Activated CD4-positive, CD25-positive, alpha-beta regulatory T cell treated with anti-CD3 and anti-CD28 coated beads, Interleukin-2, amount 50 U/mL, for 24 hours (primary cell): Measurements from ENCODE around the gene SMARCA1.
"Not testable (repeated sequence)": the region's sequence is repeated elsewhere in the genome, so short reads cannot be mapped to it uniquely, and the experiment has no call there.

Source experiments
- ATAC-seq, 2 donors: fragments of 150-1000 bp; cut with Tn5 transposase; one replicate each; pipeline ENCODE4 v1.10.0; 2021; ENCODE audit warnings: mild to moderate bottlenecking in 1 of 2, moderate library complexity in 1 of 2

SMARCA1 gene

GRCh38 chrX:129523079-129523911 is at the start of gene SMARCA1:
Gene SMARCA1, minus strand, starts transcription at chrX:129523490. Its CDS starts 120 bp downstream, at chrX:129523370.
- ATAC-seq: no peak

- ATAC-seq: no peak
These were observed 49.1 kb upstream of the SMARCA1 start for GRCh38 chrX:129572422-129572821.

GRCh38 chrX:129568349-129568748 is 45.1 kb upstream of the SMARCA1 start:
- ATAC-seq: no peak

- ATAC-seq: no peak
These were observed 42.8 kb upstream of the SMARCA1 start for GRCh38 chrX:129566073-129566472.

GRCh38 chrX:129565046-129565650 is 41.9 kb upstream of the SMARCA1 start:
- ATAC-seq: no peak

GRCh38 chrX:129564345-129564744 is 41.1 kb upstream of the SMARCA1 start:
- ATAC-seq: not testable (repeated sequence)

GRCh38 chrX:129561453-129561852 is 38.2 kb upstream of the SMARCA1 start:
- ATAC-seq: no peak

GRCh38 chrX:129559783-129560182 is 36.5 kb upstream of the SMARCA1 start:
- no peak for ATAC-seq

GRCh38 chrX:129557844-129558480 is 34.7 kb upstream of the SMARCA1 start:
- no peak for ATAC-seq

GRCh38 chrX:129556806-129557315 is 33.6 kb upstream of the SMARCA1 start:
- no peak for ATAC-seq

- ATAC-seq: not testable (repeated sequence)
These were observed 31.5 kb upstream of the SMARCA1 start for GRCh38 chrX:129554816-129555215.

GRCh38 chrX:129553619-129554288 is 30.5 kb upstream of the SMARCA1 start:
- no peak for ATAC-seq

- ATAC-seq: no peak
These were observed 25.8 kb upstream of the SMARCA1 start for GRCh38 chrX:129549124-129549523.

GRCh38 chrX:129545408-129545807 is 22.1 kb upstream of the SMARCA1 start:
- ATAC-seq: no peak

GRCh38 chrX:129544780-129545179 is 21.5 kb upstream of the SMARCA1 start:
- no peak for ATAC-seq

- no peak for ATAC-seq
These were observed 17.5 kb upstream of the SMARCA1 start for GRCh38 chrX:129540722-129541184.

GRCh38 chrX:129540068-129540653 is 16.9 kb upstream of the SMARCA1 start, which contains the start of gene OCRL:
Gene OCRL, plus strand, starts transcription at chrX:129540259. Its CDS starts 181 bp downstream, at chrX:129540440.
- peak; percentile 38 to 48 for ATAC-seq

- ATAC-seq: no peak
These were observed 11.7 kb upstream of the SMARCA1 start for GRCh38 chrX:129534816-129535578.

- no peak for ATAC-seq
These were observed 7.8 kb upstream of the SMARCA1 start for GRCh38 chrX:129531132-129531531.

- ATAC-seq: no peak
These were observed 7.1 kb upstream of the SMARCA1 start for GRCh38 chrX:129530410-129530809.

- no peak for ATAC-seq
These were observed 6.5 kb upstream of the SMARCA1 start for GRCh38 chrX:129529685-129530281.
